Measurements from ENCODE around the gene SNX9. TPM values are rescaled to one million over a fixed set of nuclear protein-coding genes. Genes with fewer than 3 reads are reported as not detected.
"Not testable (repeated sequence)": the region's sequence is repeated elsewhere in the genome, so short reads cannot be mapped to it uniquely, and the experiment has no call there.

Gene SNX9
- total RNA-seq, 1 donor from 2014 or later: 34.4 TPM

DNA sequence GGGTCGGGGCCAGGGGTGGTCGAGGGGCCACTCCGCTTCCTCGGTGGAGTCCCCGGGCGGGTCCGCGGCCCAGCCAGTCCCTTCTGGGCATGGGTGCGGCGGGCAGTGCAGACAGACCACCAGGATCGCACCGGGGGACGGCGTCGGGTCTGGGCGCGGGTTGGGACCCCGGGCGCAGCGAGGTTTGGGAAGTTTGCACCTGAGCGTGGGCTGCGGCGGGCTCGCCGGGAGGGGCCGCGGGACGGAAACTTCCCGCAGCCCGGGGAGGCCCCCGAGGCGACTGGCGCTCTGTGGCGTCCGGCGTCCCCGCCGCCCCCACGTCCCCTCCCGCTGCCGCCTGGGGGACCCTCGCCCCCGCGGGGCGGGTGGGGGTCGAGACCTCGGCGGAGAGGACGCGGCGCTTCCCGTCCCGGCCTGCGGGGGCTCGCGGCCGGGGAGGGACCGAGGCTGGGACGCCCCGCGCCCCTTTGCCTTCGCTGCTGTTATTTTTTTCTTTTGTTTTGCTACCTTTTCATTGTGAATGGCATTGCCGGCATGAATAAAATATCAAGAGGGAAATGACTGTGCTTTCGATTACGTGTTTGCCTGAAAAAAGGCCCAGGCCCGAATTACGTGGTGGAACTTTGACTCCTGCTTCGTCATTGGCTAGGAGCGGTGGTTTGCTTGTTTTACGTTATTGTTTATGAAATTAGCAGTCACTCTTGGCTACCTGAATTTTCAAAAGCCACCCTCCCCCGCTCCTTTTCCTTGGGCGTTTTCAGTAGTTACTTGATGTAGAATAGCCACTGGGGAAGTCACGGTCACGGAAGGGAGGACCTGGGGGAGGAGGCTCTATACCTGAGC is 703 bp downstream of the SNX9 start:
- intact Hi-C loops (cut with DNase I): no loop called here
- ATAC-seq (ENCODE audit: poor library complexity): peak; percentile 37
- DNase-seq: peak; percentile 58

- intact Hi-C loops (cut with DNase I): no loop called here
- DNase-seq (no peak), ATAC-seq (ENCODE audit: poor library complexity) (no peak)
Observed at GRCh38 chr6:157825243-157825904, 2.3 kb downstream of the SNX9 start.

GRCh38 chr6:157830354-157831017 is 7.4 kb downstream of the SNX9 start:
- intact Hi-C loops (cut with DNase I): no loop called here
- DNase-seq: no peak
- ATAC-seq (ENCODE audit: poor library complexity): no peak

GRCh38 chr6:157831018-157831369 is 7.9 kb downstream of the SNX9 start:
- intact Hi-C loops (cut with DNase I): no loop called here
- DNase-seq: no peak
- no peak for ATAC-seq (ENCODE audit: poor library complexity)

- intact Hi-C loops (cut with DNase I): no loop called here
- DNase-seq (no peak), ATAC-seq (ENCODE audit: poor library complexity) (peak; percentile 37)
Observed at GRCh38 chr6:157831424-157832249, 8.6 kb downstream of the SNX9 start.

GRCh38 chr6:157832250-157832967 is 9.4 kb downstream of the SNX9 start:
- no peak for ATAC-seq (ENCODE audit: poor library complexity)
- no peak for DNase-seq
- intact Hi-C loops (cut with DNase I): no loop called here

GRCh38 chr6:157834549-157834948 is 11.5 kb downstream of the SNX9 start:
- no peak for DNase-seq
- intact Hi-C loops (cut with DNase I): no loop called here
- no peak for ATAC-seq (ENCODE audit: poor library complexity)

DNA sequence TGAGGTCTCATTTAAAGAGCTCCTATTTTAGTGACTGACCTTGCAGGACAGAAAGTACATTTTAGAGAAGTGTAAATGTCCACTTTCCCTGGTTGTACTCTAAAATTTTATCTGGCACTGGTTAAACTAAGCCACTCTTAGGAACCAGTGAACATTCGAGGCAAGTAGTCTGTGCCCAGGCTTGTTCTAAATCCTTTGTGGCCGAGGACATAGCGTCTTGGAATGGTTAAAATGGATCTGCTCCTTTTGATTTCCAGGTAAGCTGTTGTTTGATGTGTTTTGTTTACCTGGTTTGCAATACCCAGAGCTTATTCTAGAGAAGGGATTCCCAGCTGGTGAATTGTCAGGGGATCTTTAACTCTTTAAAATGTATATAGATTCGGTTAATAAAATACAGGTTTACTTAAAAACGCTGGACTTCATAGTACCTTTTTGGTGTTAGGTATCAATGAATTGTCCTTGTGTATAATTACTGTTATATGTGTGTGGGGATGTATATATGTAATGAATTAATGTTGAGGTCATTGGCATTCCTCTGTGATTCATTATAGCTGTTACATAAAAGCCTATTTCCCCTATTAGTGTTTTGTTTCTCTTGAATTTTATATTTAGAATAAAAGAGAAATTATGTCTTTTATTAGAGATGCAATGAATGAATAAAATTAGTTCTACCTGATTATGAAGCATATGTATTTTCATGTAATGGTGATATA is 15.8 kb downstream of the SNX9 start:
- ATAC-seq (ENCODE audit: poor library complexity): no peak
- intact Hi-C loops (cut with DNase I): no loop called here

DNA sequence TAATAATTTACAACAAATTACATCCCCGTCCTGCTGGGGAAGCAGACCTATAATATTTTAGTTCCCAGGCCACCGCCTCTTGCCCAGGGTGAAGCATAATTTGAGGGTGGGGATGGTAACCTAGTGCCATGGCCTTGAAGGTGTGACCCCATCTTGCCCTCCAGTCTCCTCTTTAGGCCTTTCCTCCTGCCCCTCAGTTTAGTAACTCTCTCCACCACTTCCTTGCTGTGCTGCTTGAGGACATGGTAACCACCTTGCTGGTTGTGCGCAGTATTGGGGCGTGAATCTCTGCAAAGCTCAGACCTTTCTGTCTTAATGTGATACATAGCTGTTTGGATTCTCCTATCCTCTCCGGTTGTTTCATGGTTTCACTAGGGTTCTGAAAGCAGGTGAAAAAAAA is 16.6 kb downstream of the SNX9 start:
- intact Hi-C loops (cut with DNase I): no loop called here
- DNase-seq: no peak
- no peak for ATAC-seq (ENCODE audit: poor library complexity)

More for the DNA sequence above, 15.8 kb downstream of the SNX9 start:
- no peak for DNase-seq

GRCh38 chr6:157840261-157840660 is 17.2 kb downstream of the SNX9 start:
- DNase-seq: no peak
- intact Hi-C loops (cut with DNase I): no loop called here
- ATAC-seq (ENCODE audit: poor library complexity): no peak

DNA sequence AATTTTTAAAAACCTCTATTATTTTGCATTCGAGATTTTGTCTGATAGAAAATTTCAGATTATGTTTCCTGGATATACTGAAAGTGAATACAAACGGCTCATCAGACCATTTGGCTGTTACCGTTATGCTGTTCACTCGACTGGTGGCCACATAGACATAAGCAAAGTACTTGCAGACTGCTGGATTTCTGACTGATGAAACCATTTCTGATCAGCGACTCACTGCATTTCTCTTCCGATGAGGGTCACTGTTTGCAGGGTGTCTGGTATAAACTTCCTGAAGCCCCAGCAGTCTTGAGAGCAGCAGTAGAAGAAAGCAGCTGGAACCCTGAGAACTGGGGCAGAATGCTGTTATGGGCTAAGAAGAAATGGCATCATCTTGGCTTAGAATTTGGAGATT is 17.7 kb downstream of the SNX9 start:
- ATAC-seq (ENCODE audit: poor library complexity) (no peak), DNase-seq (no peak)
- intact Hi-C loops (cut with DNase I): no loop called here

DNA sequence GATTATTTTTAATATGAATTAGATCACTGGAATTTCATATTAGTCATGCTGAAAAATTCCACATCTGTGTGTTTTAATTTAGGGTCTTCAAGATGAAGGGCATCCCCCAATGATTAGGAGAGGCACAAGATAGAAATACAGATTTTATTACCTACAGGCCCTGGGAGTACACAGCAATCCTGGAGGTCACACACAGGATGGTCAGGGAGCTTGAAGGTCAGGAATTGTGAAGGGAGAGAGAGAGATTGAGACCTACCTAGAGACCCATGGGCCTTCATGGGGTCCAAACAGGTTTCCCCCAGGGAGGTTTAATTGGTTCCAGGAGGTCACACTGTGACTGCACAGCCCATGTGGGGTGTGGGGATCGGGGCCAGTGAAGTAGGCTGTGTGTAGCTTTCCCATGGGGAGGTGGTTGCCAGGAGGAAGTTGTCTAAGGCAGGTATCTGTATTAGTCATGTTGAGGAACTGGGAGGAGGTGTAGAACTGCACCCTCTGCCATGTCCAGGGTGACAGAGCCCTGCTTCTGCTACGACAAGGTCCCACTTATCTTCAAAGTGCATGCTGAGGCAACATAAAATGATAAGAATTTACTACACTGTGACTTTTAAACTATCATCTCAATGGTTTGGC is 18.3 kb downstream of the SNX9 start:
- intact Hi-C loops (cut with DNase I): no loop called here

GRCh38 chr6:157842212-157842611 is 19.2 kb downstream of the SNX9 start:
- ATAC-seq (ENCODE audit: poor library complexity) (no peak), DNase-seq (no peak)
- intact Hi-C loops (cut with DNase I): no loop called here

More for the DNA sequence above, 18.3 kb downstream of the SNX9 start:
- DNase-seq: no peak
- no peak for ATAC-seq (ENCODE audit: poor library complexity)

- intact Hi-C loops (cut with DNase I): not testable (repeated sequence)
Observed at GRCh38 chr6:157844196-157844595, 21.1 kb downstream of the SNX9 start.

DNA sequence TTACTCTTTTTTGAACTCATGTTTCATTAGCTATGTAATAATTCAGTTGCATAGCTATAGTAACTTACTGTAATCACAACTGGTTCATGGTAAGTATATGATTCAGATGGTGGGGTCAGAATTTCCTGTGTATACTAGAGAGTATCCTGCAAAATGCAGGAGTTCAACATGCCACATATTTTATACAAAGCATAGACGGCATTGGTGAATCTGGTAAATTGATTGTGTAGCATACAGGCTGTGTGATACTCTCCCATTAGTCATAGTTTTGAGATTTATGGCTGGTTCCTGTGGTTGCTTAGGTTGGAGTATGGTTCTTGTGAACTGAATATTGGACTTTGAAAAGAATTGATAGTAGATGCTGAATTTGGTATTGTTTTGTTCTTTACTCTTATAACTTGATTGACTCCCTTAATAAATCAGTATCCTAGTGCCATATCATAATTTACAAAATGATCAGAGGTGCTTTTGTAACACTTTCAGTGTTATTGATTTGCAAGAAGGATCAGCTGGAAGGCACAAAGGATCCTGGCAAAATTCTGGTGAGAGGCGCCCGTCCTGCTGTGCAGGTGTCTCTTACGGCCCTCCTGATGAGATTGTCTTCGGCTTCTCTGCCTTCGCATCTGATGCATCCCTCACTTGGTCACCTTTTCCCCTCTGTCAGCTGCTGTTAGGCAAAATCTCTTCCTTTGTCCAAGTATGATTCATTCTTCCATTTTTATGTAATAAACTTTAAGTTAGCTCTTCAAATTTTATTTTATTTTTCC is 22.6 kb downstream of the SNX9 start:
- intact Hi-C loops (cut with DNase I): no loop called here
- ATAC-seq (ENCODE audit: poor library complexity) (no peak), DNase-seq (no peak)

More at GRCh38 chr6:157844196-157844595, 21.1 kb downstream of the SNX9 start:
- DNase-seq; ATAC-seq (ENCODE audit: poor library complexity): not testable (repeated sequence)

DNA sequence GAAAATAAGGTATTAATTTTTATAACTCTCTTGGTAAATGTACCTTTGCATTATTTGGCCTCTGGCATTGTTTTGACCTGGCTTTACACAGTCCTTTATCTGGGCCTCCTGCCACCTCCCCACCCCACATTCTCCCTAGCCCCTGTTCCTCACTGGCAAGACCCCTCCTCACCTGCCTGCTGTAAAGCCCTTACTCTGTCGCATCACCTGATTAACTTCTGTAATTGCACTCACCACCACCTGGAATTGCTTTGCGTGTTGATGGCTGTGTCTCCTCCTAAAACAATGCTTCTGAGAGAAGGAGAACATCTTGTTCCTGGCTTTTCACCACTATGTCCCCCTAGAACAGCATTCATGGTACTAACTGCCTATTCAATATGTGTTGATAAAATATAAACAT is 24.8 kb downstream of the SNX9 start:
- no peak for ATAC-seq (ENCODE audit: poor library complexity)
- intact Hi-C loops (cut with DNase I): no loop called here
- no peak for DNase-seq

DNA sequence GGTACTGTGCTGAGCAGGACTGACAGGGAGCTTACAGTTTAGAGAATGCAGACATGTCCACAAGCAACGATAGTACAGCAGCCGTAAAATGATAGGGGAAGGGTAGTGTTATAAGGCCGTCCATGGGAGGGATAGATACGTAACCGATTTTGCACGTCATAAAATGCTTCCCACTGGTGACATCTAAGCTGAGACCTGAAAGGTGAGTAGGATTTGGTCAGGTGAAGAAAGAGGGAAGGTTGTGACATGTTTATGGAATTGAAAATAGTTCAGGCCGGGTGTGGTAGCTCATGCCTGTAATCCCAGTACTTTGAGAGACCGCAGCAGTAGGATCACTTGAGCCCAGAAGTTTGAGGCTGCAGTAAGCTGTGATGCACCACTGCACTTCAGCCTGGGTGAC is 25.6 kb downstream of the SNX9 start:
- DNase-seq: no peak
- intact Hi-C loops (cut with DNase I): no loop called here
- ATAC-seq (ENCODE audit: poor library complexity): no peak
